Measurements from ENCODE around the gene CNOT2. TPM values are rescaled to one million over a fixed set of nuclear protein-coding genes. Genes with fewer than 3 reads are reported as not detected.

Gene CNOT2
- total and polyA plus RNA-seq, 11 donors: 15.5 to 63.7 (median 36.9) TPM

DNA sequence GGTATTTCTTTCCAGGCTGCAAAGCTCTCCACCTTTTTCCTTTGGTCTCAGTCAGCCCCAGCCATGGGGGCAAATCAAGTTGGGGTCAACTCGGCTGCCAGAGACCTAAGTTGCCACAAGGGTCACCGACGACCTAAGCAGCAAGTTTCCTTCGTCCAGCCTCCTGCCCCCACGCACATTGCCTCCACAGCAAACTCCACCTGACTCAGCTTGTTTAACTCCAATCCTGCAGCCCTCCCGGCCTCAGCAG is 122.1 kb downstream of the CNOT2 start:
- Histone ChIP-seq H3K27me3 (peaks cover 0 to 21% (median 0%) of the 10 kb centered on the region in 9 donors), H3K4me1 (peaks cover 0 to 30% (median 10%) of the 10 kb centered on the region in 12 donors), H3K27ac (peak overlapping the region in 1 of 12 donors; percentile 51), H3K9me3 (no peaks in the 10 kb centered on the region), H3K4me3 (peak overlapping the region; percentile 39 to 87 (median 74)), H3K36me3 (no peaks in the 10 kb centered on the region)
- 0 to 3% (median 0%) methylated on average over 6 of the region's 6 CpGs for WGBS, 4 donors
- intact Hi-C loops (cut with DNase I): loop anchor here in 8 of 10 donors (5.0 to 10.0 kb wide), 7 partner anchors 121 to 471 kb away; partner anchors contain the start of gene CNOT2 (in 6 of the 8)
- ATAC-seq (no peak), DNase-seq (no peak)
- TF ChIP-seq POLR2A (IDR thresholded peaks at IDR 0.05): no peak
- TF ChIP-seq, protein P1, sequence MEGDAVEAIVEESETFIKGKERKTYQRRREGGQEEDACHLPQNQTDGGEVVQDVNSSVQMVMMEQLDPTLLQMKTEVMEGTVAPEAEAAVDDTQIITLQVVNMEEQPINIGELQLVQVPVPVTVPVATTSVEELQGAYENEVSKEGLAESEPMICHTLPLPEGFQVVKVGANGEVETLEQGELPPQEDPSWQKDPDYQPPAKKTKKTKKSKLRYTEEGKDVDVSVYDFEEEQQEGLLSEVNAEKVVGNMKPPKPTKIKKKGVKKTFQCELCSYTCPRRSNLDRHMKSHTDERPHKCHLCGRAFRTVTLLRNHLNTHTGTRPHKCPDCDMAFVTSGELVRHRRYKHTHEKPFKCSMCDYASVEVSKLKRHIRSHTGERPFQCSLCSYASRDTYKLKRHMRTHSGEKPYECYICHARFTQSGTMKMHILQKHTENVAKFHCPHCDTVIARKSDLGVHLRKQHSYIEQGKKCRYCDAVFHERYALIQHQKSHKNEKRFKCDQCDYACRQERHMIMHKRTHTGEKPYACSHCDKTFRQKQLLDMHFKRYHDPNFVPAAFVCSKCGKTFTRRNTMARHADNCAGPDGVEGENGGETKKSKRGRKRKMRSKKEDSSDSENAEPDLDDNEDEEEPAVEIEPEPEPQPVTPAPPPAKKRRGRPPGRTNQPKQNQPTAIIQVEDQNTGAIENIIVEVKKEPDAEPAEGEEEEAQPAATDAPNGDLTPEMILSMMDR (IDR thresholded peaks at IDR 0.05): no peak

DNA sequence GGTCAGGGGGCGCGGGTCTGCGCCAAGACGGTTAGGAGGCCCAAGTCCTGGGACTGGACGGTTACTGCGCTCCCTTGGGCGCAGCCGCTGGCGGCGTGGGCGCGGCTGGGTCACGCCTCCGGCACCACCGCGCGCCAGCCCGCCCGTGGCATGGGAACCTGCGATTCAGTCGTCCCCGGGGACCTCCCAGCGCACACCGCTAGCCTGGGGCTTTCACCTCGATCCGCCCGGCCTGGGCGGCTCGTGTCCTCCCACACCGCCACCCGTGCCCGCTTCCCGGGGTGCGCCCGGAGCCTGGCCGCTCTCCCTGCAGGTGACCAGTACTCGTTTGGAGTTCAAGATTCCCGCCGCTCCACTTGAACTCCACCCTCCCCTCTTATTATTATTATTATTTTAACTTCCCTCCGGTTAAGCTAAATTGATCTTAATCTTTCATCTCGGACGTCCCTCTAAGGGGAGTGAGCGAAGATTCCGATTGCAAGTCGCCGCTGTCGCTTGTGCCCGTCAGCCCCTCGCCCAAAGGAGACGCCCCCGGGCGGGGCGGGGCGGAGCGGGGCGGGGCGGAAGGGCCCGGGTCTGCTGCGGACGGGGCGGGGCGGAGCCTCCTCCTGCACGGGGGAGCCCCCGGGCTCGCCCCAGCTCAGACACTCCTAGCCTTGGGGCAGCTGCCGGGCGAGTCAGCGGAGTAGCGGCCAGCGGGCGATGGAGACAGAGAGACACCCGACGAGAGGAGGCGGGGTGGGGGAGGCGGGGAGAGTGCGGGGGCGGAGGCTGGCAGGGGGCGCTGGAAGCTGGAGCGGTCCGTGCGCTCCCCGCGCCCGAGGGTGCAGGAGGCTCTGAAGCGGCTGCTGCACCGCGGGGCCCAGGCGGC is 122.7 kb downstream of the CNOT2 start, which contains the start of gene KCNMB4:
Gene KCNMB4 (plus strand): TSS at position 643 of the 871 bp plus-strand sequence. CDS start 445 bp downstream, outside the sequence.
- ATAC-seq: peak; percentile 57 to 96 (median 86)
- Histone ChIP-seq H3K27me3 (peaks cover 0 to 21% (median 0%) of the 10 kb centered on the region in 9 donors), H3K36me3 (no peaks in the 10 kb centered on the region), H3K27ac (peak within 1 kb of the TSS in 9 of 12 donors; percentile 8 to 58 (median 48)), H3K9me3 (no peaks in the 10 kb centered on the region), H3K4me1 (peaks cover 0 to 30% (median 10%) of the 10 kb centered on the region in 12 donors), H3K4me3 (peak within 1 kb of the TSS; percentile 39 to 87 (median 74))
- whole genome bisulfite sequencing, 4 donors: 0 to 2% (median 1%) methylated on average over 39 to 88 of the region's 88 CpGs
- intact Hi-C loops (cut with DNase I): loop anchor here in 8 of 10 donors (2.0 to 10.0 kb wide), 8 partner anchors 121 to 471 kb away; partner anchors contain the start of gene CNOT2 (in 6 of the 8)
- DNase-seq: peak; percentile 66 to 79 (median 70)
- TF ChIP-seq, protein P1 (IDR thresholded peaks at IDR 0.05): no peak
- no peak for TF ChIP-seq POLR2A (IDR thresholded peaks at IDR 0.05)

DNA sequence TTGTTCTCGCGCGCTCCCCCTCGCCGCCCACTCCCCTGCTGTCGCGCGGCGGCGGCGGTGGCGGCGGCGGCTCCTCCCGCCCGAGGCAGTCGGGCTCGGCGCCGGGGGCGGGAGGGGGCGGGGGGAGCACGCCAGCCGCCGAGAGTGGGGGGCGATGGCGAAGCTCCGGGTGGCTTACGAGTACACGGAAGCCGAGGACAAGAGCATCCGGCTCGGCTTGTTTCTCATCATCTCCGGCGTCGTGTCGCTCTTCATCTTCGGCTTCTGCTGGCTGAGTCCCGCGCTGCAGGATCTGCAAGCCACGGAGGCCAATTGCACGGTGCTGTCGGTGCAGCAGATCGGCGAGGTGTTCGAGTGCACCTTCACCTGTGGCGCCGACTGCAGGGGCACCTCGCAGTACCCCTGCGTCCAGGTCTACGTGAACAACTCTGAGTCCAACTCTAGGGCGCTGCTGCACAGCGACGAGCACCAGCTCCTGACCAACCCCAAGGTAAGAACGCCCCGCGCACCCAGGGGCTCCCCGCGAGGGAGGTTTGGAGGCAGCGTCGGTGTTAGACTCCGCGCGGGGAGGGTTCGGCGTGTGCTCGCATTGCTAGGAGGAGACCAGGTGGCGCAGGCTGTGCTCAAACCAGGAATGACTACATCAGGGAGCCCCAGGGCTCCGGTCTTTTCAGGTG is 123.5 kb downstream of the CNOT2 start:
- peak overlapping the region; percentile 39 to 87 (median 74) for H3K4me3 ChIP-seq
- WGBS, 4 donors: 0 to 2% (median 1%) methylated on average over 24 to 69 of the region's 69 CpGs
- H3K4me1 ChIP-seq: peaks cover 0 to 30% (median 10%) of the 10 kb centered on the region in 12 donors
- peak; percentile 32 to 64 (median 36) for ATAC-seq
- no peaks in the 10 kb centered on the region for H3K9me3 ChIP-seq
- H3K36me3 ChIP-seq: no peaks in the 10 kb centered on the region
- no peak for TF ChIP-seq POLR2A (IDR thresholded peaks at IDR 0.05)
- TF ChIP-seq, protein P1 (IDR thresholded peaks at IDR 0.05): no peak
- DNase-seq: peak in 4 of 5 donors; percentile 13 to 65 (median 36)
- intact Hi-C loops (cut with DNase I): loop anchor here in 8 of 10 donors (2.0 to 10.0 kb wide), 8 partner anchors 122 to 472 kb away; partner anchors contain the start of gene CNOT2 (in 6 of the 8)
- H3K27me3 ChIP-seq: peaks cover 0 to 21% (median 0%) of the 10 kb centered on the region in 9 donors
- H3K27ac ChIP-seq: peak overlapping the region in 9 of 12 donors; percentile 8 to 58 (median 48)

Data from heart left ventricle (tissue), 16 donors.